ENCODE data around the gene LMX1A.

DNA sequence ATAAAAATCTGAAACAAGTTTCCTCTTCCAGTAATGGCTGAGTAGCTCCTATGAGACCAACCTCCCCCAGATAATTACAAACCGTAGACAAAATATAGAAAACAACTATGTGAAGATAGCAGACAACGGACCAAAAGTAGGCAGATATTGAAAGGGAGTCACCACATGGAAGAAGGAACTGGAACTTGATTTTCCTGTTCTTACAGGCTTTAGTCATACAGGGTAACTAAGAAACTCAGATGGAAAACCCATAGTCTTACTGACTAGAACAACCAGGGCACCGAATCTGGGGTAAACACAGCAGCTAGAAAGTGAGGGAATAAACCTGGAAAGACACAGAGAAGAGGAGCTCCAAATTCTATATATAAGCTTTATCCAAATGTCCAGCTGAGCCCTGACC is 26.0 kb downstream of the LMX1A start:
- TF ChIP-seq CTCF (IDR thresholded peaks at IDR 0.05) = no peak
- no peak for TF ChIP-seq ZFX (IDR thresholded peaks at IDR 0.05; ENCODE audit: borderline replicate concordance)

All from 22Rv1 (cell line).